ENCODE results near the gene CDK17. TPM values are rescaled to one million over a fixed set of nuclear protein-coding genes. Genes with fewer than 3 reads are reported as not detected.

Gene CDK17
- polyA plus RNA-seq, 2 donors: 6.3 to 6.5 TPM

Other genes with a start within 250 kb of the CDK17 start
- 10 to 100 TPM; 15.8 to 17.0 TPM for gene ELK3, start 206.1 kb downstream of the CDK17 start, polyA plus RNA-seq
- gene CFAP54, start 89.1 kb upstream of the CDK17 start, polyA plus RNA-seq: under 1 TPM; 0.06 to 0.08 TPM

Measured in esophagus (tissue), 2 donors.